SU-DHL-6 (cell line): ENCODE measurements around the gene LRP1B.

Experiments used
- CTCF ChIP-seq: fragments of 200-600 bp; sonication (generic); IDR thresholded peaks from one replicate; pipeline ENCODE4 v1.5.1; 2017; ENCODE audit warnings: antibody characterized with exemption, mild to moderate bottlenecking, low read length, moderate library complexity; ENCODE audit not compliant: insufficient read depth, poor library complexity, severe bottlenecking
- EZH2phosphoT487 ChIP-seq: fragments of 200-600 bp; sonication (generic), shearing (Covaris generic); conservative IDR thresholded peaks from 2 replicates; pipeline ENCODE4 v1.6.1; 2018; ENCODE audit warnings: mild to moderate bottlenecking, antibody characterized with exemption, low read length, moderate library complexity, mixed read lengths

- TF ChIP-seq CTCF (no peak), EZH2phosphoT487 (no peak)
These were observed 1237.7 kb downstream of the LRP1B start for GRCh38 chr2:140892911-140893637.
